HuH-7 (cell line): ENCODE results near the gene UBN1.

Experiments used
- DNase-seq: peaks from one replicate; pipeline ENCODE4 v3.0.0; 2011; ENCODE audit warnings: low spot score

Gene UBN1

GRCh38 chr16:4814542-4815173, 32.6 kb upstream of the UBN1 start:
- no peak for DNase-seq

DNA sequence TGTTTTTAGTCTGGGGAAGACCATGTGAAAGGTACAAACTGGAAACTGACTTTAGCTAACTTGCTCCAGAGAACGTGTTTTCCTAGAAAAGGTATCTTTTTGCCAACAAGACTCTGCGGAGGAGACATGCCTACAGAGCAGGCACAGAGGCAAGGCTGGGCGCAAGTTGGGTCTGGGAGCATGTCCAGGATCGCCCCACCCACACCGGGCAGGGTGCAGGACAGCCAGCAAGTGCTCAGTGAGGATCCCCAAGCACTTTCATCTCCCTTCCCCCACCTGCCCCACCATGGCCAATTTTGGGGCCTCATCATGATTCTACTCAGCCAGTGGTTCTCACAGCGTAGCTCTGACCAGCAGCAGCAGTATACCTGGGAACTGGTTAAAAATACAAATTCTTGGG, 26.6 kb upstream of the UBN1 start:
- no peak for DNase-seq

DNA sequence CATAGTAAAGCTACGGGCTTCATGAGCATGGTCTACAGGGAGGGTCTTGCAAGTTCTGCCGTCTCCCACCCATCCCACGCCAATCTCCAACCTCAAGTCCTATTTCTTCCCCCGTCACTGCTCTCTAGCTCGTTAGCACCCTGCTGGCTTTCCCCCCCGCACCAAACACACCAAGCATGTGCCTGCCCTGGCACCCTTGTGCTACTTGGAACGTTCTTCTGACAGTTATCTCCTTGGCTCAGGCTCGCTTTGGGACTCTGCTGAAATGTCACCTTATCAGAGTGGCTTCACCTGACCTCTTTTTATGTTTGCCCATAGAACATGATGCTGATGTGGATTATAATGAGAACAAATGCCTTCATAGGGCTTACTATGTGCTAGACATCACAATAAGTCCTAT, 22.1 kb upstream of the UBN1 start:
- DNase-seq = no peak

- DNase-seq = no peak
These were observed 20.8 kb upstream of the UBN1 start for GRCh38 chr16:4826526-4826925.

GRCh38 chr16:4826980-4827379, 20.3 kb upstream of the UBN1 start:
- DNase-seq = no peak

DNA sequence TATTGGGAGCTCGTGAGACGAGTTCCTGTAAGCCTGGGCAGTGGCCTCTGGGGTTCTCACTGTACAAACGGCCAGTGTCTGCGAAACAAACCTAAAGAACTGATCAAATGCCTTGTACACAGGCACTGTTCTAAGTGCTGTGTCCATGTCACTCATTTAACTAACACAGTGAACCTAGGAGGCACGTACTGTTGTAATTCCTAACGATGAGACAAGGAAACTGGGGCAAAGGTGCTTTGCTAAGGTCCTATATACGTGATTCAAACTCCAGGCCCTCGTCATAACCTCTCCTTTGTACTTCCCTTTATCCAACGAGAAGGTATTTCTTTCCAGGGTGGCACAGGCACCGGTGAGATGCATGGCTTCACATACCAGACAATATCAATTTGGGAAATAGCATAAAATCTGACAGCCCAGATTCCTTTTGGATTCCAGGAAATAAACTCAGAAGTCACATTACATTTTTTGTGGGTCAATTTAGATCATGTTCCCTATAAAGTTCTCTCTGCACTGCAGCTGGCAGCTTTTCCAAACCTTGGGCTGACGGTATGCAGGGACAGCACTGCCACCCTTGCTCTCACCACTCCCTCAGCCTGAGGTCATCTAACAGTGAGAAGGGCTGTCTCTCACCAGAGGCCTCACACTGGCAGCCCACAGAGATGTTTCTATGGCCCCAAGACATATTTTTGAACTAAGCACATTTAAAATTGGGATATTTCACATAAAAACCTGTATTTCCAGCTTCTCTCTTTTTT, 18.5 kb upstream of the UBN1 start:
- no peak for DNase-seq

DNA sequence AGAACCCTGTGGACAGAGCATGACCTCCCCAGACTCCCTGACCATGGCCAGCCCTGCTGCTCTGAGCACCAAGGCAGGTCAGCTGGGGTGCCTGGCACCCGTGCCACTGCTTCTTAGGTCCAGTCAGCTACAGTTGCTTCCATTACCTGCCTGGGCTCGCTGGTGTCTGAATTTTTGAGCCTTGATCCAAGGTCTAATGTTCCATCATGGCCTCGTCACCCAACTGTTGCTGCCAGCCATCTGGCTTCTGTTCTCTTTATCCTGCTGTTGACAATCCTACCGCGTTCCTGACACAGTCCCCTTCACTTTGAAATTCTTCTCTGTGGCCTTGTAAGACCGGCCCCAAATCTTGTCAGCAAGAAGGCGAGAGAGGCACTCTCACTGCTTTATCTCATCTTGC, 16.9 kb upstream of the UBN1 start:
- DNase-seq = no peak

DNA sequence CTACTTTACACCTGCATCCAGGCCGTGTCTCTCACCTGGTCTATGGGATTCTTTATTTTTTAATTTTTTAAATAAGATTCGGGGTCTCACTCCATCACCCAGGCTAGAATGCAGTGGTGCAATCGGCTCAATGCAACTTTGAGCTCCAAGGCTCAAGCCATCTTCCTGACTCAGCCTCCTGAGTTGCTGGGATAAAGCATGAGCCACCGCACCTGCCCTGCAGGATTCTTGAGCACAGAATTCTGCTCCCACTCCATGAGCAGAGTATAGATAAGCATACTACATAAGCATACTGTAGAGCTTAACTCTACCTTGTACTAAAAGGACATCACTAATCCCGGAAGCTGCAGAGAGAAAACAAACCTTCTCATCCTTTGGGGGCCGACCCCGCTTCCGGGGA, 15.7 kb upstream of the UBN1 start:
- DNase-seq = no peak

DNA sequence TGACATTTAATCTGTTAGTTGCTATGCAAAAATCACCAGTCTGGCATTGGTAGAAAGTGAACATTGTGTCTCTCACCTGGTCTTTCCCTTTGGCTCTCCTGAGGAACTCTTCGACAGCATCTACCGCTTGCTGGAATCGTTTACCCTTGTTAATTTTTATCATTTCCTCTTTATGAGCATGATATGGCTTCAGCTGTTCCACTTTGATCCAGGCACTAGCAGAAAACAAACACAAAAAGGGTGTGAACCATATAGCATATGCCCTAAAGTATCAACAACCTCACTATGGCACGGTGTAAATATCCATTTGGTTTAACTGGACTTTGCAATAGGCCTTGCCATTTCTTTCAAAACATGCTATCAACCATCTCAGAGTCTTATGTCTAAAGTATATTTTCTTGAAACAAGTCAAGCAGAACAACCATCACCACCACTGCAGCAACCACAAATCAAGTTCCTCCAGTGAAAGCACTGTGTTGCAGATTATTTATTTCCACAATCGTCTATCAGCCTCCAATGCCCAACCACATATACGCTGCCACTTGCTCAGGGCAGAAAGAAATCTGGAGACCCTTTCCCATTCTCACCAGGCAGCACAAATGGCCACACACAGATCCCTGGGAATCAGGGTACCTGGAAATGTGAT, 14.5 kb upstream of the UBN1 start:
- no peak for DNase-seq

DNA sequence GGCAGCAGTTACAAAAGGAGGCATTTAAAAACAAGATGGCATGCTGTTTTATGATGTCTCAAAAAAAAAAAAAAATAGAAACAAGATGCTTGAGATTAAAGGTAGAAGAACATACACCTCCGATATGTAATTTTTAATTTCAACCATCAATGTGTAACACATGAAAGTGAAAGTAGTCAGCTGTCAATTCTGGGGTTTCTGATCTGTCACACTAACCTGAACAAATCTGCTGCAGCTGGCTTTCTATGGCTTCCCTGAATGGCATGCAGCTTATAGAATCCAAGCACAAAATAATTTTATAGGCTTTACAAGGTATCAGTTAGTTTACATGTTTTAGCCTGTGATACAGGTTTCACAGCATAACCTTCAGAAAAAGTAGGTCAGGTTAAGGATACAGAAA, 13.7 kb upstream of the UBN1 start:
- DNase-seq = no peak

- DNase-seq = no peak
These were observed 10.6 kb upstream of the UBN1 start for GRCh38 chr16:4836727-4837126.

- no peak for DNase-seq
These were observed 9.4 kb upstream of the UBN1 start for GRCh38 chr16:4837733-4838501.

DNA sequence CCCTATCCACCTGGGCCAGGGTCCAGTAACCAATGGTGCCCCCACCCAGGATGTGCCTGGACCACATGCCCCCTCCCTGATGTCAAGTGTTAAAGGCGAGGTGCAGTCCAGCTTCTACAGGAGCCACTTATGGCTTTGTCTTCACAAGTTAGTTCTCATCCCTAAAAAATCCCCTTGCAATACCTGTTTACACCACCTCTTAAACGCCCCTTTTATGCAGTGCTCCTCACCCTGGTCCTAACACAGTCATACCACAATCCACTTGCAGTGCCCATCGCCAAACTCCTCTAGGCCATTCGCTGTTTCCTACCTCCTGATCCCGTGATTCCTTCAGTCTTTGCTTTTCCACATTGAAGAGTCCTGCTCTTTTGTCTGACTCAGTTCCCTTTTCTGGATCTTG, 7.3 kb upstream of the UBN1 start:
- DNase-seq = no peak

DNA sequence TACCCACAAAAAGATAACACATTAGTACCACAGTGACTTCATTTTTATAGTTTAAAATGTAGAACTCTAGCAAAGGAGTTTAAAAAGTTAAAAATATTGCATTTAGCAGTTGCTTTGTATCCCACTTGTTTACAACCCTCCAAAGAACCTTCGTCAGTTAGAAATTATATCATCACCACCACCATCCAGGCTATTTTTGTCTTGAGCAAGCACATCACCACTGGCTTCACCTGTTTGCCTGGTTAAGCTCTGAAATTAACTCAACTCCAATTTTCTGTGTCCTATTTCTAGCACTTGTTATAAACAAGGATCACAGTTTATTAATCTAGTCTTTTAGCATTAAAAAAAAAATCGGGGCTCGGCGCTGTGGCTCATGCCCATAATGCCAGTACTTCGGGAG, 6.3 kb upstream of the UBN1 start:
- DNase-seq = no peak

DNA sequence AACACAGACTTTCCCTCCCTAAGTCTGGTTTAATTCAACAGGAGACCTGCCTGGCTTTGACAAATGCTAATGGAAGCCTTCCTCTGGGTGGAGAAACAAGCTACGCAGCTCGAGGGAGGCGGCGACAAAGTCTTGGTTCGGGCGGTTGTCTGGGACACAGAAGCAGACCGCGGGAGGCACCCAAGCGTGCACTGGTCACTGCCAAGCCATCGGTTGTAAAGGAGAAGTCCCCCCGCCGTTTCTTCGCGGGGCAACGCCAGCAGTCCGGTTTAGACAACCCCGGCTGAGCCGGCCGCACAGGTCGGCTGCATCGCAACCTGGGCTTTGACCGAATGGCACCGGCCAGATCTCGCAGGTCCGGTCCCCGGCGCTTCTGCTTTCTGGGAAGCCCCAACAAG, 779 bp upstream of the UBN1 start:
- DNase-seq = peak; percentile 15

DNA sequence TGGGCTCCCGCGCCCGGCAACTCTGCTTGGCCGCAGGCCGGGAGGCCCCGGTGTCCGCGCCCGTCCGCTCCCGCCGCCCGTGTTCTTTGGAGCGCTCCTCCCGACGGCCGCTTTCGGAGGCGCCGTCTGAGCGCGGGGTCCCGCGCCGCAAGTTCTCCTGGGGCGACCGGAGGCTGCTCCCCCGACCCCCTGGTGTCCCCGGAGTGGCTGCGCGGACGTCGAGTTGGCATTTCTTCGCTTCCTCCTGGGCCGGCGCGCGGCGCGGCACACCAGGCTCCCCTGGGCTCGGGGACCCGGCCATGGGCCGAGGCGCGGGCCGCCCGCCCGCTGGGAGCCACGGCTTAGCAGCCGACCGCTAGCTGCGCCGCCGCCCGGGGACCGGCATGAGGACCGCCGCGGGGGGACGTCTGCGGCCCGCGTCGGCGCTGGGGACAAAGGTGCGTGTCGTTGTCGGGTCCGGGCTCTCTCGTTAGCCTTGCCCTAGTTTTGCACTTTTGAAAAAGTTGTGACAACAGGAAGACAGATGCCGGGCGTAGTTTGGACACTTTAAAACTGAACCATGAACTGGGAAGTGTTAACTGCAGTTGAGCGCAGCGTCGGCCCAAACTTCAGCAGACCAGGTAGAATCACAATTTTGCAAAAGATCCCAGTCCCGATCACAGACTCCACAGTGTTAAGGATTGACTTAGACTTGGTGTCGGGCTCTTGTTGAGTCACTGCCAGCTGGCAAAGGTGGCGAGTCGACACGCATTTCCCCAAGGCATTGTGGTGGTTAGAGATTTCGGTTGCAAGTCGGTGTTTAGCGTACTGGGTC, 700 bp downstream of the UBN1 start:
- DNase-seq = peak; percentile 23

DNA sequence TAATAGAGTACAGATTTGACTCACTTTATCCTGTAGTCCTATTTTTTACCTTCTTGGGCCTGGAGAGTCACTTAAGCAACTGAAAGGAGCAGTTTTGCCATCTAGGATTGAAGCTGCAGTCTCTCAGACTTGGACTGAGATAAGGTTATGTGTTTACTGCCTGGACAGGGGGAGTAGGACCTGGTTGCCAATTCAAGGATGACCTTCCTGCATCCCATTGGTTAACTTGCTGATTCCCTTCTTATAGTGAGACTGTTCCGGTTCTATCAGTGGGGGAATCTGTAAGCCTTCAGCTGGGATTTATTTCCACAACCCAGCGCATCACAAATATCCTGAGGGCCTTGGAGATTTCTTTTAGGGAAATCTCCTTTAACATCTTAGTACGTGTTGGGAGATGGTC, 2.9 kb downstream of the UBN1 start:
- no peak for DNase-seq

GRCh38 chr16:4852221-4852872, 5.1 kb downstream of the UBN1 start:
- DNase-seq = no peak

DNA sequence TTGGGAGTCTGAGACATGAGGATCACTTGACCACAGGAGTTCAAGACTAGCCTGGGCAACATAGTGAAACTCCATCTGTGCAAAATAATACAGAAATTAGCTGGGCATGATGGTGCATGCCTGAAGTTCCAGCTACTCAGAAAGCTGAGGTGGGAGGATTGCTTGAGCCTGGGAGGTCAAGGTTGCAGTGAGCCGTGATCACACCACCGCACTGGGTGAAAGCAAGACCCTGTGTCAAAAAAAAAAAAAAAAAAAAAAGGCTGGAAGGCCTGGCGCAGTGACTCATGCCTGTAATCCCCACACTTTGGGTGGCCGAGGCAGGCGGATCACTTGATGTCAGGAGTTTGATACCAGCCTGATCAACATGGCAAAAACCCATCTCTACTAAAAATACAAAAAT, 8.1 kb downstream of the UBN1 start:
- no peak for DNase-seq

DNA sequence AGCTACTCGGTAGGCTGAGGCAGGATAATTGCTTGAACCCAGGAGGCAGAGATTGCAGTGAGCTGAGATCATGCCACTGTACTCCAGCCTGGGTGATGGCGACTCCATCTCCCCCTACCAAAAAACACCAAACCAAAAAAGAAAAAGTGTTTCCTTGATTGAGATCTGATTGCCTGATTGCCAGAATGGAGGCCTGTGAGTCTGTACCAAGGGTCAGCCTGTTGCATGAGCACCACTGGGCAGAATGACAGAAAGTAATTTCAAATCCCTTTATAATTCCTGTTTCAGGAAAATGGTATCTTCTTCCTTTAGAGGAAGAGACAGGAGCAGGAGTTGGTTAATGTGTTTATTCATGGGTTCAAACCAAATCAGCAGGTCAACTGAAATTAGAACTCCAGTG, 8.5 kb downstream of the UBN1 start:
- DNase-seq = no peak

DNA sequence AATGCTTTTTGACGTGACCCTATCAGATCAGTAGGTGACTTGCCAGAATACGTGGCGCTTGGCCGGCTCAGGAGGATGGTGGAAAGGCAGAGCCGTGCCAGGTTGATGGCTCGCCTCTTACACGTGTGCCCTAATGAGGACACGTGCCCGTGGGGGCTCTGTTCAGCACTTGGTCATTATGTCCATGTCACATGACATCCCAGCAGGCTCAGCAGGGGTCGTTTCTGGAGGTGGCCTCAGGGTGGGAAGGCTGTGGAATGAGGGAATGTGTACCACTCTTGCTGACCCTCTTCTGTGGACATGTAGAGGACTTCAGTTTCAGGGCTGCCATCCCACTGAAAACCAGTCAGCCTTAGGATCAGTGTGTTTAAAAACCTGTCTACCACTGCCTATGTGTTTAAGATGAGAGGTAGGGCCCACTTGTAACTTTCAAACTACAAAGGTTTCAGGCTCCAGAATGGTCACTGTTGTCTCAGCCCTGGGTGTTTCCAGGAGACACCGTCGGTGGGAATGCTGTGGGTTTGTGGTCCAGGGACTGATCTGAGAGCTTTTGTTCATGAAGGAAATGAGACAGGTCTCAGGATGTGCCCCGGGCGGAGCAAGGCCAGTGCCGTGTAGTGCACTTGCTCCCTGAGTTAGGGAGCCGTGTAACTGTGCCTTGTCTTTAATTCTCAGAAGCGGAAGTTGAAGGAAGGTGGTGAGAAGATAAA, 12.1 kb downstream of the UBN1 start:
- DNase-seq = no peak
